HG03457 (cell line): ENCODE measurements around the gene RAB11FIP5.
"Not testable (repeated sequence)": the region's sequence is repeated elsewhere in the genome, so short reads cannot be mapped to it uniquely, and the experiment has no call there.

ENCODE experiments used
- ATAC-seq: cut with Tn5 transposase; IDR thresholded peaks from one replicate; pipeline ENCODE4 v1.9.1; 2021; ENCODE audit warnings: moderate number of reproducible peaks; ENCODE audit not compliant: unreplicated experiment

Gene RAB11FIP5

DNA sequence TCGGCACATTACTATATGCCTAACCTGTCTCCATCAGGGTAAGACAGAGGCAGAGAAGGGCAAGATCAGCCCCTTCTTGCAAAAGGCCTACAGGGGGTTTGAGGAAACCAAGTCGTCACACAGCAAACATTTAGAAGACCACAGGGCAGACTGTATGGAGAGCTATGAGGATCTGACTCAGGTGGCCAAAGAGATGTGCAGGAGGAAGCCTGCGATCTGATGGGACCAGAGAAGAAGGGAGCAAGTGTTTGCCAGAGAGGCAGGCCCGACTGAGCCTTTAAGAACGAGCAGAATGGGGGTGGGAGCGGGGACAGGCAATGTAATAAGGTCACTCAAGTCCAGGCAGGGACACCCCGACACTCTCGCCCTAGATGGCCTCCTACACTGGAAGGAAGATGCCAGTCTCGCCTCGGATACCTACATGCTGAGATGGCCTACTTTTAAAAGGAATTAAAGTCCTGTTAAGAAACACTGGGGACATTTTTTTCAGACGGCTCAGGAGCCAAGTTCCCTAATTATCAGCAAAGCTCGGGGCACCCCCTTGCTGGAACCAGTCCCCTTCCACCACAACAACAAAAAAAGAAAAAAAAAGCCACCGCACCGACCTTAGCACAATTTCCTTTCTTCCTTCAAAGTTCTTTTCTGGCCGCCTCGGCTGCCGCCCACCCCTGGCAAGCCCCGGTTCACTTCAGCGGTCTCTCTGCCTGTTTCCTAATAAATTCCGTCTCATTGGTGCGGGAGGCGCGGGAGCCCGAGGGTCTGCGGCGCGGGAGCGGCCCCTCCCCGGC, 42.7 kb downstream of the RAB11FIP5 start:
- ATAC-seq, result no peak

DNA sequence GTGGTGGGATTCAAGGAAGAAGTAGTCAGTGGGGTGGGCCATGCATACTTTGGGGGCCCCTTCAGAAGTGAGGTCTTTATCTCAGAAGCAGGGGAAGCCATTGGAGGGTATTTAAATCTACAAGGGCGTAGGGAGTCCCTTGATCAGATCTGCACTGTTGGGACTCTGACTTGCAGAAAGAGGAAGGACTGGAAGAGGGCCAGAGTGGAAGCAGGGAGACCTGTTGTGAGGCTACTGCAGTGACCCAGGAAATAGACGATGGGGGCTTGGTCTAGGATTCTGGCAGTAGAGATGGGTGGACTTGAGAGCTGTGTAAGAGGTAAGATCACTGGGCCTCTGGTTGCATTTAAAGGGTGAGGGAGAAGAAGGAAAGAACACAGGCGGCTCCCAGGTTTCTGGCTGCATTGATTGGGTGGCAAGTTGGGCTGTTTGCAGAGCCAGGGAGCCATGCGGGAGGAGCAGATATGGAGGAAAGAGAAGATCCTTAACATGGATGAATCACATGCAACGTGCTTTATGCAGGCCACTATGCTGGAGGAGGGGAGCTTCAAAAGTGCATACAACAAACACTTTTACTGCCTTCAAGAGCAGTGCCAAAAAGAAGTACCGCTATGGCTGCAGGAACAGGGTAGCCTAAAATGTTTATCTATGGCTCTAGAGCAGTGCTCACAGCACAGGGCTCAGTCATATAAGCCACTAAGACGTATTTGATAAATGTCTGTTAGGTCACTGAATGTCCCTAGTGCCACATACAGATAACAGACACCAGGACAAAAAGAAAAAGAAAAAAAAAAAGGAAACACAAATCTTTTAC, 43.5 kb downstream of the RAB11FIP5 start:
- no peak for ATAC-seq

DNA sequence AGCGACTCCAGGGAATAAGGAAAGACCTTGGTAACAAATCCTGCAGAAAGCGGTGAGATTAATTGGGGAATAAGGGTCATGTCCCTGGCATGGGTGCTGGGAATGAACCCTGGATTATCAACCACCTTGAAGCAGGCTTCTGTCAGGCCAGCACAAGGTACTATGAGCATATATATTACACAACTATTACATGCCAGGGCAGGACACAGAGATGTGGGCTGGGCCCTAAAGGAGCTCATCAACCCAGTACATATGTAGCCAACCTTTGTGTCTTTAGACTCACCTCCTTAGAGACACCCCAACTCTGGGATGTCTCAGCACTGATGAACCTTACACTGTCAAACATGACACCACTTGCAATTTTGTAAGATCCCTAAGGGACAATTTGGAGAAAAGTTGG, 44.6 kb downstream of the RAB11FIP5 start:
- no peak for ATAC-seq

DNA sequence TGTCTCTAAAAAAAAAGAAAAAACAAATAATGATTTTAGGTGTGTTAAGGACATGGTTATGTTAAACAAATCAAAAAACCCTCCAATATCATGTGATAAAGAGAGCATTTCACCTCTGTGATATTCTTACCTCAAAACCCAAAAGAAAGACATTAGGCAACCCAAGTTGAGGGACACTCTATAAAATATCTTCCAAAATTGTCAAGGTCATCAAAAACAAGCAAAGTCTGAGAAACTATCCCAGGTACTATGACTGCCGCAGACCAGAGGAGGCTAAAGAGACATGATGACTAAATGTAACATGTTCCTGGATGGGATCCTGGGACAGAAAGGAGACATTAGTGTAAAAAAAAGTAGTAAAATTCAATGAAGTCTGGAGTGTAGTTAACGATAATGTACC, 45.7 kb downstream of the RAB11FIP5 start:
- ATAC-seq, result no peak

DNA sequence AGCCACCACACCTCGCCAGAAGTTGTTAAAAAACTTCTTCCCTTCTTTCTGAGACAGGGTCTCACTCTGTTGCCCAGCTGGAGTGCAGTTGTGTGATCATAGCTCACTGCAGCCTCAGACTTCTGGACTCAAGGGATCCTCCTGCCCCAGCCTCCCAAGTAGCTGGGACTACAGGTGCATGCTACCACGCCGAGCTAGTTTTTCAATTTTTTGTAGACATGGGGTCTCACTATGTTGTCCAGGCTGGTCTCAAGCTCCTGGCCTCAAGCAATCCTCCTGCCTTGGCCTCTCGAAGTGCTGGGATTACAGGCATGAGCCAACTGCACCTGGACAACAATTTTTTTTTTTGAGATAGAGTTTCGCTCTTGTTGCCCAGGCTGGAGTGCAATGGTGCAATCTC, 47.7 kb downstream of the RAB11FIP5 start:
- not testable (repeated sequence) for ATAC-seq

DNA sequence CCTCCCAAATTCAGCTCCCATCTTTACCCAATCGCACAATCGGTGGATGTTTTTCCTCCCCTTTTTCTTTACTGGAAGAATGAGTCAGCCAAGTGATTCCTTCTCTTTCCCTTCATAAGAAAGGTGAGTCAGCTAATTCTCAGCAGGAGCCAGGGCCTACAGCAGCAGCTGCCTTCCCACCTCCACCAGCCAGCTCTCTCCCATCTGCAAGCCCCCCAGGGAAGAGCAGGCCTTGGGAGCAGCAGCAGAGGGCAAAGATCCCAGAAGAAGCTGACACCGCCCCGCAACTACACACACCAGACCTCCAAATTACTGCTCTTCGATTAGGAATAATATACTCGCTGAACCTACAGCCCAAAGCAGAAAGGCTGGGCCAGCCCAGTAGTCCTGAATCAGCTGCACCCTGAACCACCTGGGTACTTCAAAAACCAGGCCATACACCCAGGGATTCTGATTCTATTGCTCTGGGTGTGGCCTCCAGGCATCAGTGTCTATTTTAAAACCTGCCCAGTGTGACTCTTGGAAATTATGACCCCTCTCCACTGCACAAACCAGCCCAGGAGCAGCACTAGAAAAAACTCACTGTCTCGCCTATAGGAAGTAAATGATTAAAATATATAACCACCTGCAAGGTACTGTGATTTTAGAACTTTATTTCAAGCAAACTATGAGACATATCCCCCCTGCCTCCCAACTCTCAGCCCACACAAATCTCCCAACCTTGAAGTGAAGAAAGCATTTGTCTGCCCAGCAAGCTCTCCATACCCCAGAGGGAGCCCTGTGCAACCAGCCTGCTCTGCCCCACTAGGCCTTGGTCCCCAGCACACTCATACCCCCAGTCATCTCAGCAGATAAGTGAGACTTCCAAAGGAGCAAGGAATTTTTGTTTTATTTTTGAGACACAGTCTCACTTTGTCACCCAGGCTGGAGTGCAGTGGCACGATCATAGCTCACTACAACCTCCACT, 48.6 kb downstream of the RAB11FIP5 start:
- ATAC-seq, result no peak

DNA sequence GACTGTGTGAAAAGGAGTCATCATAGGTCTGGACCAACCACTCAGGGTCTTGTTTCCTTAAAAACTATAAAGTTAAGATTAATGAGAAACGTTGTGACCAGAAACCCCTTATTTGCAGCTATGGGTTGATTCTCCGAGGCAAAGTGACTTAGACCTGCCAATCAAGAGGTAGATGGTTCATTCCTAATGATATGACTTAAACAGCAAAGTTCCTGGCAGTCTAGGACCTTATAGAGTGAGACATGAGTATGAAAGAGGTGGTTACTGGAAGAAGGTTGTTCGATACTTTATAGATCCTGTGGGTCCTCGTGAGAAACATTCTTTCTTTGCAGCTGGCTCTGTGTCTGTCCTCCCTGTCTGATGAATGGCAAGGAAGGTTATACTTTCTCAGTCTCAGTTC, 49.3 kb downstream of the RAB11FIP5 start:
- no peak for ATAC-seq

DNA sequence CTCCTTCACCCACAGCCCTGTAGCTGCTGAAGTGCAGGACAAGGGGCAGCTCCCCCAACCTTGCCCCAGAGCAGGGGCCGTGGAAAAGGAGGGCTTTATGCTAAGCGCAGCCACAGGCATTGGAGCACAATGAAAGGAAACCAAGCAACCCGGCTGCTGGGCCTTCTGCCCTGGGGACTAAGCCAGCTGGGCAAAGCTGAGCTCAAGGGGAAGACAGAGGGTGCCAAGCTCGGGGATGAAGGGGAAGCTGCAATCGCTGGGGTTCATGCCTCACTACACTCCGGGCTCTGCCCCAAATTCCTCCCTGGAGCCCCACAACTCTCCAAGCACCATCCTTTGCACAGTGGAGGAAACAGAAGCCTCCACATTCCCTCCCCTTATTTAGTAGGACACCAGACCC, 53.6 kb downstream of the RAB11FIP5 start:
- ATAC-seq, result no peak

DNA sequence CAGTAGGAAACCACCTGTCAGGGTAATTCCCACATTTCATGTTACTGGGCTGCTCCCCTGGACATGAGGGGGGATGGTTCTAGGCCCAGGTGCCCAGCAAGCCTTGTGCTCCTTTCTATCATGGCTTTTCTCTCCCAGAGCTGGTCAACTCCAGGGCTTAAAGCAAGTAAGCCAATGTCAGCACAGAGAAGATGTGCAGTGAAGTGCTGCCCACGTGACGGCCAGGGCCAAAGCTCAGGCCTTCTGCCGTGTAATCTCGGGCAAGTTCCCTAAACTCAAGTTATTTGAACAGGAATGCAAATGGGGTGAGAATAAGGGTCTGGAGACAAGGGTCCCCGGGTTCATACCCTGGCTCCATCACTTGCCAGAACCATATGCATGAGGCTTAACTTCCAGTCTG, 57.8 kb downstream of the RAB11FIP5 start:
- ATAC-seq, result no peak

DNA sequence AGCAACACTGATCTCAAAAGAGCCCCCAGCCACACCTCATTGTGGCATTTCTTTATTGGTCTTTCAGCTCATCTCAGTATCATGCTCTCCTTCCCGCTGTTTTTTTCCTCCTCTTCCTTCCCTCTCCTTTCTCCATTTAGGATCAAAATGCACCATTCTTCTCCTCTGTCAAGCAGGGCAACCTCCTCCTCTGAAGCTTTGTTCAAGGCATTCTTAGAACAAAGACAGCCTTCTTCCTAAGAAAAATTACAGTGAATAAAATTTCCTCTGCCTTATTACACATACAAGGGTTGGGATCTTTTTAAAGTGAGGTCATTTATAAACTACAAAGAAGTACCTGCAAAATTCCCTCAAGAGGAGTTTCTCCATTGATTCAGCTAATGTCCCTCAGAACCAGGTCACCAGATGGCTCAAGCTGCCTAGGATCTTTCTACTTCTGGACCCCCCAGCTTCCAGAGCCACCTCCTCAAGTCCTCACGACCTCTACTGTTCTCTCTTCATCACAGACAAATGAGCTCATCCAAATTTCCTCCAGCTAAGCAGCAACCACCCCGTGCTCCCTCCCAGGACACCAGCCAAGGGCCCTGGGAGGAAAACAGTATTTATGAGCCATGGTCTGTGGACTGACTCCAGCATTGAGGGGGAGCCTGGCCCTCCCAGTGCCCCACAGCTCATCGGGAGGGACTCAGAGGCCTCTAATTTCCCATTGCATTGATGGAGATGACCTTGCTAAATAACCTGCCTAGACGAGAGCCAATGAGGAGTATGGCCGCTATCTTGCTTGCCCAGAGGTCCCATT, 59.2 kb downstream of the RAB11FIP5 start:
- no peak for ATAC-seq

DNA sequence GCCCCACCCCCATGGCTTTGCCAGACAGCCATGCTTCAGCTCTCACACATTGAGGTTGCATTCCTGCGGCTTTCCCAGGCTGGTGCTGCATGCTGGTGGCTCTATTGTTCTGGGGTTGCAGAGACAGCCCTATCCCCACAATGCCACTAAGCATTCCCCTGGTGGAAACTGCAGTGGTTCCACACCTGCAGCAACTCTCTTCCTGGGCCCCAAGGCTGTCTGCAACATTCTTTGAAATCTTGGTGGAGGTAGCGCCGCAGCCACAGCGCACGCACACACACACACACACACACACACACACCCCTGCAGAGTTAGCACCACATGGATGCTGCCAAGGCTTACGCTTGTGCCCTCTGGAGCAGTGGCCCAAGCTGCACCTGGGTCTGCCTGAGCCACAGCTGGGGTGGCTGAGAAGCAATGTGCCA, 62.6 kb downstream of the RAB11FIP5 start:
- no peak for ATAC-seq

DNA sequence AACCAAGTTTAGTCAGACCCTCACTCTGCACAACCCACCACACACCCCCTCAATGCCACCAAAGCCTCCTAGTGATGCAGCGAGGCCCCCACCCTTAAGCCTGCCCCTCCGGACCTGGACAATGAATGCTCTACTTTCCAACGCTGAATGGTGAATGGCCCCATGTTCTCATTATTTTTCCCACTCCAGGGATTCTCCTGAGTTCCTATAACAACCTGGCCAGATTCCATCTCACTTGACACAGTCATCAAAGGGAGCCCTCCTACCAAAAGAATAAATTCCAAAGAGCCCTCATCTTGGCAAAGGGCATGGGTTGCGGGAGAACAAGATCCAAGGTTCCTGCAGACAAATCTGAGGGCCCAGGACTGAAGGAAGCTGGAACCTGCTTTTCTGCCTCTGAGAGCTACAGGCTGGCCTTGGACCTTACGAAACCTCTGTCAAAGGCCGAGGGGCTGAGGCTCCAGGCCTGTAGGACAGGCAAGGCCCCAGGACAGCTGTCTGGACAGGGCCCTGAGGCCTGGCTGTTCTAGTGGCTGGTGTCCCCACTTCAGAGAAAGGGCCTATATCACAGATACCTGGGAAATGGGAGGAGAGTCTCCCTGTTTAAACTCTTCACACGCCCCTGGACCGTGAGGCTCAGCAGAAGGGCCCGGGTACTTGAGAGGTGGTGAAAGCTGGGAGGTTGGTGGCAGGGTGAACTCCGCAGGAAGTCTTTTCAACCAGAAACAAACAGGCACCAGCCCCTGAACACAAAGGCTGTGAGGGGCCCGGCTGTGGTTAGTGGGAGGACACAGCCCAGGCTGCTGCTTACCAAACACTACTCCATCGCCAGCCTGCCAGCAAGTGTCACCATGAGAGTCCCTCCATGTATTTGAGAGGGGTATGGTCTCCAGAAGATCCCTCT, 68.6 kb downstream of the RAB11FIP5 start:
- ATAC-seq, result no peak

DNA sequence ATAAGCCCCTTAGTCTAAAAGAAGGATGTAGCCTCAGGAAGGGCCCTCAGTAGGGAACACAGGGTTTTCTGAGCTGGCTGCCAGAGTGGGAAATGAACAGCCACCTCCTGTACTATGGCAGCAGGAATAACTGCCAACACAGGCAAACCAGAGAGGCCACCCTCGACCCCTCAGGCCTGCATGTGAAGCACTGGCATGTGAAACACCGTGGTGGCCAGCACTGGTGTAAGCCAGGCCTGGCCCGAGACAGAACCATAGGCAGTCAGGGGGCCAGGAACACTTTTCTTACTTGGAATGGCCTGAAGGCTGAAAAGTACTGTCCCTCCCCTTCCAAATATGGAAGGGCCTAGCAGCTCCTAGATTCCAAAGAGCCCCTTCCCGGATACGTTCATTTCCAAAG, 69.5 kb downstream of the RAB11FIP5 start:
- no peak for ATAC-seq

DNA sequence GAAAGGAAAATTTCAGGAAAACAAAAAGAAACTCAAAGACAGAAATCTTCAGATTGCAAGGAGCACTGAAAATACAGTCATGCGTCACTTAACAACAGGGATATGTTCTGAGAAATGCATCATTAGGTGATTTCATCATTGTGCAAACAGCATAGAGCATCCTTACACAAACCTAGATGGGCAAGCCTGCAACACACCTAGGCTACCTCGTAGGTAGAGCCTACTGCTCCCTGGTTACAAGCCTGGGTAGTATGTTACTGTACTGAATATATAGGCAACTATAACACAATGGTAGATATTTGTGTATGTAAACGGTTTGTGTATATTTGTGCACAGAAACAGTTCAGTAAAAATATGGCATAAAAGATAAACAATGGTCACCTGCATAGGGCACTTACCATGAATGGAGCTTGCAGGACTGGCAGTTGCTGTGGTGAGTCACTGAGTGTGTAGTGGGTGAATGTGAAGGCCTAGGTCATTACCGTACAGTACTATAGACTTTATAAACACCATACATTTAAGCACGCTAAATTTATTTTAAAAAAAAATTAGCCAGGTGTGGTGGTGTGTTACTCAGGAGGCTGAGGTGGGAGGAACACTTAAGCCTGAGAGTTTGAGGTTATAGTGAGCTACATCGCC, 74.7 kb downstream of the RAB11FIP5 start:
- no peak for ATAC-seq

DNA sequence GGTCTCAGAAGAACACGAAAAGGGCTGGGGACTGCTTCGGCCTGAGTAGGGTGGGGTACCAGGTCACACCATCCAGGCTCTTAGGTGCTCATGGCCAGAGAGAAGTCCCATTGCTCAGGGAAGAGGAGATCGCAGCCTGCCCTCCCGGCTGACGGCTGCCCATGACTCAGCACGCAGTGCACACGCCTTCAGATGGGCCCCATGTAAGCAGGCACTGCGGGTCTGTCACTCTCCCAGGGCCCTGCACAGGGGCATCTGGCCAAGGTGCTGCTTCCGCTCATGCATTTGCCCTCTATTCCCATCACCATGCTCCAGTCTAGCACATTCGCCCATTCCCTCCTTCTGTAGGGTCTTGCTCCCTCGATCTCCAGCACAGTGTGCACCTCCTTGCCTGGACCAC, 76.0 kb downstream of the RAB11FIP5 start:
- ATAC-seq, result no peak

DNA sequence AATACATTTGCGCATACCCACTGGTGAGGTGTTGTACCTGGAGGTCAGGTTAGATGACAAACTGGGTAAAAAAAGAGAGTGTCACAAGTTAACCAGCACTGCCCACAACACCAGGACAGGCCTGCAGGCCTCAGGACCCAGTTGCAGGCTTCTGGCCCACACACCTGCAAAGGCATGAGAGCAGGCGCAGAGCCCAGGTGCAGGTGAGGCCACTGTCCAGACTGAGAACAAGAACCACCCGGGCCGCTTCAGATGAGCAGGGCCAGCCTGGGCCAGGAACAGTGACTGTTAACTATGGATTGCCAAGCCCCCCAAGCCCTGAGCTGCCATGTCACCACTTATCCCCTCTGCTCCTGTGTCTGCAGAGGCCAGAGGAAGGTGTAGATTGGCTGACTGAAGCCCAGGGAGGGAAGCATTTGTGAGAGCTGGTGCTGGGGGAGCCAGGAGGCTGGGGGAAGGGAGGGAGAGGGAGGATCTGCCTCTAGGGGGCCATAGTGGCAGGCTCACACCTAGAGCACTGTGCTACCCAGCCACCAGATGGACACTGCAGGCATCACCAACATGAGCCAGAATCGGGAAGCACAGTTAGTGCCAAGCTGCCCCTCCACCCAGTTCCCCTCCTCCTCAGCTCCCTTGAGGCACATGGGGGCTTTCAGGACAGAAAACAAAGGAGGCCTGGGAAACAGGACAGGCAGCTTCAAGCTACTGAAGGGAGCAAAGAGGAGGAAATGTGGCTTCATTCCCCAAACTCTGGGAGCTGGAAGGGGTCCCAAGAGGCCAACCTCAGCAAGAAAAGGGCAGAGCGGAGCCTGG, 76.6 kb downstream of the RAB11FIP5 start:
- no peak for ATAC-seq

DNA sequence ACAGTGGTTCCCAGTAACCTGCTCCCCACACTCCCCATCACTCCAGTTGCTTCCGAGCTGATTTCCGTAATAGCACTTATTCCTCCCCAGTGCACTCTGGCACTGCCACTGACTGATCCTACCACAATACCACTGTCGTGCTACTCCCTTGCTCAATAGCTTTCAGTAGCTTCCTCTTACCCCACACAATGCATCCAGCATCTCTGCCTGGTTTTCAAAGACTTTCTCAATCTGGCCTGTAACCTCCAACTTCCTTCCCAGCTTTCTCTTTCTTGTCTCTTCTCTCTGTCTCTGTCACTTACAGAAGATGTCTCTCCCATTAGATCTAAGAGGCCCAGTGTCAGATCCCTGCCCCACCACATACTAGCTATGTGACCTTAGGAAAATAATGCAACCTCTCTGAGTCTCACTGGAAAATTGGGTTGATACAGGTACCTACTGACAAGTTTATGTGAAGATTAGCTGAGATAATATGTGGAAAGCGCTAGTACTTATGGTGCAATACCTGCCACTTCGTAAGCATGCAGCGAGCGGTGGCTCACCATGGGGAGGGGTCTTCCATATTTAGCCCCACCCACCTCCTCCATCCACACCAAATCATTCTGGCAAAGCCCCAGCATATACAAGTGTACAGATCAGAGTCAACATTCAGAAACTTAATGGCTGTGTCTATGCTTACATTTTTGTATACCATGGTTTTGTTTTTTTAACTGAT, 77.9 kb downstream of the RAB11FIP5 start:
- no peak for ATAC-seq
